Kidney epithelial cell (primary cell): ENCODE measurements around the gene ARTN. TPM values are rescaled to one million over a fixed set of nuclear protein-coding genes. Genes with fewer than 3 reads are reported as not detected.

ENCODE experiments used
- DNase-seq: peaks from one replicate; pipeline ENCODE4 v3.0.0-alpha.2; 2010; ENCODE audit warnings: low read depth
- H3K27me3 ChIP-seq: 2 replicates; pipeline ENCODE4 v1.6.0; 2011; ENCODE audit warnings: low read length; ENCODE audit not compliant: control insufficient read depth, insufficient read depth
- H3K36me3 ChIP-seq: 2 replicates; pipeline ENCODE4 v1.5.1; 2011; ENCODE audit warnings: low read length; ENCODE audit not compliant: control insufficient read depth, insufficient read depth
- H3K4me3 ChIP-seq: 2 replicates; pipeline ENCODE4 v1.5.1; 2011; ENCODE audit warnings: low read depth, mild to moderate bottlenecking, control low read depth, low read length
- total RNA-seq: library from RNA; depleted of rRNA; stranded (reverse); fragments of >200 nt; gene quantifications from 2 replicates; pipeline ENCODE4 v1.2.3, GENCODE V29; 2015
- TF ChIP-seq, protein P1 (sequence below): IDR thresholded peaks from 2 replicates; pipeline ENCODE4 v1.5.1; 2011; ENCODE audit warnings: mild to moderate bottlenecking, moderate library complexity, low read length, control low read depth, inconsistent platforms; ENCODE audit not compliant: insufficient read depth, poor library complexity, severe bottlenecking

Gene ARTN
- total RNA-seq, 1 donor from 2014 or later: 4.7 TPM

DNA sequence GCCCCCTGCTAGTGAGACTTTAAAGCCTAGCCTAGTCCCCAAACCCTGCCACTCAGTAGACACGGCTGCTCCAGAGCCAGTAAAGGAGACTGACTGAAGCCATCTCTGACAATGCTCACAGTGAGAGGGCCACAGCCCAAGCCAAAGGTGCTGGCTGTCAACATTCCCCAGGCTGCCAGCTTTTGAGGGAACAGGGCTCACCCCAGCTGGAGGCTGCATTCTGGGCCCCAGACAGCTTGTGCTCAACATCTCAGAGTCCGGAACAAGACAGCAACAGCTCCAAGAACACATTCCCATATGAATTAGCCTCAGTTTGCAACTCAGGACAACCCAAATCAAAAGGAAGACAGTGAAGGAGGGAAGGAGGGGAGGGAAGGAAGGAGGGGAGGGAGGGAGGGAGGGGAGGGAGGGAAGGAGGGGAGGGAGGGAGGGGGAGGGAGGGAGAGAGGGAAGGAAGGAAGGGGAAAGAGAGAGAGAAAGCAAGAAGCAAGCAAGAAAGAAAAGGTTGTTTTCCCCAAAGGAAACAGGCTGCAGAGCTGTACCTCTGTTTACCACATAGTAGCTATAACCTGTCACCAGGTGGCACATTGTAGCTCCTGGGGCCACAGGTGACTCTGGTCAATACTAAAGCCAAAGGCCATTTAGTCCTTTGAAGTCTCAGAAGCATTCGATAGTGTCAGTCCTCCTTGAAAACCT is 5.4 kb downstream of the ARTN start:
- Histone ChIP-seq H3K4me3 (no peak overlapping the region), H3K36me3 (no peaks in the 10 kb centered on the region)
- TF ChIP-seq, protein P1, sequence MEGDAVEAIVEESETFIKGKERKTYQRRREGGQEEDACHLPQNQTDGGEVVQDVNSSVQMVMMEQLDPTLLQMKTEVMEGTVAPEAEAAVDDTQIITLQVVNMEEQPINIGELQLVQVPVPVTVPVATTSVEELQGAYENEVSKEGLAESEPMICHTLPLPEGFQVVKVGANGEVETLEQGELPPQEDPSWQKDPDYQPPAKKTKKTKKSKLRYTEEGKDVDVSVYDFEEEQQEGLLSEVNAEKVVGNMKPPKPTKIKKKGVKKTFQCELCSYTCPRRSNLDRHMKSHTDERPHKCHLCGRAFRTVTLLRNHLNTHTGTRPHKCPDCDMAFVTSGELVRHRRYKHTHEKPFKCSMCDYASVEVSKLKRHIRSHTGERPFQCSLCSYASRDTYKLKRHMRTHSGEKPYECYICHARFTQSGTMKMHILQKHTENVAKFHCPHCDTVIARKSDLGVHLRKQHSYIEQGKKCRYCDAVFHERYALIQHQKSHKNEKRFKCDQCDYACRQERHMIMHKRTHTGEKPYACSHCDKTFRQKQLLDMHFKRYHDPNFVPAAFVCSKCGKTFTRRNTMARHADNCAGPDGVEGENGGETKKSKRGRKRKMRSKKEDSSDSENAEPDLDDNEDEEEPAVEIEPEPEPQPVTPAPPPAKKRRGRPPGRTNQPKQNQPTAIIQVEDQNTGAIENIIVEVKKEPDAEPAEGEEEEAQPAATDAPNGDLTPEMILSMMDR: no peak

DNA sequence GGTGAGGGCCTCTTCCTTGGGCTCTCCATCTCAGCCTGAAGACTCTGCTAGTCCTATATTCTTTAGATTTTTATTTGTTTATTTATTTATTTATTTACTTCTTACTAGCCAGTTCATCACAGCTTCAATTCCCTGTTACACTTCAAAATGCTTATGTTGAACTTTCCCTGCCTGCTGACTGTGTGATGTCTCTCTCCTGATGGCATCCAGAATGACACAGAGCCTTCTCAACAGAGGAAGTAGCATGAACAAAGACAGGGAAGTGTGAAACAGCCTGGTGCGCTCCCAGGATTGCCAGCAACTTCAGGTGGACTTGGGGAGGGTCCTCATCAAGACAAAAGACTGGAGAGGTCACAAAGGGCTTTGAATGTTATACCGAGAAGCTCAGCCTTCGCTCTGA is 8.8 kb downstream of the ARTN start:
- H3K4me3 ChIP-seq: no peak overlapping the region
- H3K27me3 ChIP-seq: no peaks in the 10 kb centered on the region
- H3K36me3 ChIP-seq: no peaks in the 10 kb centered on the region
- no peak for DNase-seq
- TF ChIP-seq, protein P1: no peak

More for the DNA sequence above, 5.4 kb downstream of the ARTN start:
- no peak for DNase-seq
- H3K27me3 ChIP-seq: no peaks in the 10 kb centered on the region

DNA sequence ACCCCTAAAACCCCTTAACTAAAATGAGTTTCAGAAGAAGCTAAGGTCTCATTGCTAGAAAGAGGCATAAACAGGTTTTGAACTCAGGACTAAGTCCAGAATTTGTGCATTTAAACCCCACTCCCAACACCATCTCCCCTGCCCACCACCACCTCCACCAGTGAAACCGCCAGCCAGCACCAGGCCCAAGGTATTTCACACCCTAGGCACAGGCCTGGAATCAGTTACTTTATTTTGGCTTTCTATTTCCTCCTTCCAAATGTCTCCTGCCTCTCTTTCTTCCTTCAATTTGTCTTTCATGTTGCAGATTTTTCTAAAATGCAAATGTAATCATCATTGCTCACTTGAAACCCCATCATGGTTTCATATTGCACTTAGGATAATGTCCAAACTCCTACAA is 11.3 kb downstream of the ARTN start:
- no peaks in the 10 kb centered on the region for H3K27me3 ChIP-seq
- TF ChIP-seq, protein P1: no peak
- H3K4me3 ChIP-seq: no peak overlapping the region
- no peaks in the 10 kb centered on the region for H3K36me3 ChIP-seq
- DNase-seq: no peak

DNA sequence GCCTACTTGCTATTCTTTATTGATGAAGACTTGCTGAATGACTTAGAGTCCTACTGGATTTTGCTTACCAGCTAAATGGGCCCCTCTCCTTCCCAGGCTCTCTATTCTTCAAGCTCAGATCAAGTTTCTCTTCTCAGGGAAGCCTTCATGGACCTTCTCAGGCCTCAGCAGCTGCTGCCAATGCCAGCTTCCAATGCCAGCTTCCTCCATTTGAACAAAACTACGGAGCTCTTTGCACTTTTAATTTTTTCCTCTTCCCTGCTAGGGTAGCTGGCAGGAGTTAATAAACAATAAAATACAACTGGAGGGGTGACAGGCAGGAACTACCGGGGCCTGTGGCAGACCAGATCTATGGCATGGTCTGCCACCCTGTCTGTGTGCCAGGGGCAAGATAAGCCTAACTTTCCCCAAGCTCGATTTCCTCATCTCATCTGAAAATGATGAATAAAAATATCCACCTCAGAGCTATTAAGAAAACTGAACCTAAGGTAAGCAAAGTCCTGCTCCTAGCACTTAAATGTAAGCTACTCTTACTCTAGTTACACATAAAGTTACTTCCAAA is 12.2 kb downstream of the ARTN start:
- H3K4me3 ChIP-seq: peak overlapping the region; percentile 81
- H3K27me3 ChIP-seq: no peaks in the 10 kb centered on the region
- DNase-seq: no peak
- TF ChIP-seq, protein P1: no peak
- H3K36me3 ChIP-seq: no peaks in the 10 kb centered on the region

DNA sequence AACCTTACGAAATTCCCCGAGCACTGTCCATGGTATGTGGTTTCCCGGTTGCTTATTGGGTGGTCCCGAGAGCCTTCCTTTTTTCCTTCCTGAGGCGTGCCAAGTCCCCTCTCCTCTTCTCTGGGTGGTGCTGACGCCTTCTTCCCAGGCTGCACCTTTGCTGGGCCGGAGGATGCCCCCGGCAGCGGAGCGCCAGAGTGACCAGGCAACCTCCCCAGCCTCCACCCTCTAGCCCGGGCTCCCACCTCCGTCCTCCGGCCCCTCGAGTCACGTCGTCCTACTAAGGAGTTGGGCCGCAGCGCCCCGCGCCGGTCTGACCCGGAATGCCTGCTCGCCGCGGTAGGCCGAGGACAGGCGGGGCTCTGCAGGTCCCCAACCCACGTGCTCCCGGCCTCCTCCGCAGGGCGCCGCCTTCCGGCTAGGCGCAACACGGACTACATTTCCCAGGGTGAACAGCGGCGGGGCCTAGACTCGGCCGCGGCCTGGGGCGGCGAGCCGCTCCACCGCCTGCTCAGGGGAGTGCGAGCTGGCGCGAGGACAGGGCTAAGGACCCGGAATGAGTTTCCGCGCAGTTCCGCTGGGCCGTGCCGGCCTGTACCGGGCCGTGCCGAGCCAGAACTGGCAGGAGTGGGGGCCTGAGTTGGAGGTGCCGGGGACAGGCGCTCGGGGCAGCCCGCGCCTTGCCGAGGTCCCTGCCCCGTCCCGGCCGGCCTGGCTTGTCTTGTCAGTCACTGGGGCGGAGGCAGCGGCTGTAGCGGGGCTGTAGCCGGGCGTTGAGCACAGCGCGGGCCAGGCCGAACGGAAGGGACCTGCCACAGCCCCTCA is 12.8 kb downstream of the ARTN start, which contains the start of gene IPO13:
TSS of gene IPO13 (plus strand) at position 715 of the 825 bp plus-strand sequence. CDS start 651 bp downstream, outside the sequence.
- H3K27me3 ChIP-seq: no peaks in the 10 kb centered on the region
- peak; percentile 78 for DNase-seq
- H3K36me3 ChIP-seq: no peaks in the 10 kb centered on the region
- TF ChIP-seq, protein P1: peak; percentile 74
- peak within 1 kb of the TSS; percentile 81 for H3K4me3 ChIP-seq
